IMR-90 (cell line): Measurements from ENCODE around the gene CIBAR2. TPM values are rescaled to one million over a fixed set of nuclear protein-coding genes. Genes with fewer than 3 reads are reported as not detected.
A peak's percentile ranks its signal among the peaks of the same experiment; 100 is the strongest.

Source experiments
- ATAC-seq: fragments of 200-7000 bp; cut with Tn5 transposase; 2 replicates; pipeline ENCODE4 v1.9.1; 2020; ENCODE audit warnings: low read depth, mild to moderate bottlenecking, moderate library complexity
- BruUV-seq: library from RNA; stranded (reverse); fragments of 400-500 nt; replicated peaks from 2 replicates; lab custom pipeline; 2021; lab: Mats Ljungman, UMichigan
- CTCF ChIA-PET: fragments of 300-600 bp; formaldehyde crosslinking; extraction: SDS; loops from one replicate; lab custom pipeline; 2021; ENCODE audit warnings: antibody characterized with exemption; lab: Yijun Ruan, JAX
- POLR2A ChIA-PET: fragments of 300-600 bp; sonication (Branson Sonifier 250); formaldehyde crosslinking; loops from one replicate; lab custom pipeline; 2022; ENCODE audit warnings: antibody characterized with exemption; ENCODE audit not compliant: unreplicated experiment; lab: Charles Lee
- DNase-seq: peaks from one replicate; pipeline ENCODE4 v3.0.0; 2013
- H2AFZ ChIP-seq: replicated peaks from 2 replicates; pipeline ENCODE3; 2013; ENCODE audit warnings: low read length, mild to moderate bottlenecking; ENCODE audit not compliant: poor library complexity
- H2AK5ac ChIP-seq: 2 replicates; pipeline ENCODE4 v1.6.1; 2013; ENCODE audit warnings: low read depth, low read length, inconsistent platforms
- H2AK9ac ChIP-seq: replicated peaks from 2 replicates; pipeline ENCODE3; 2013; ENCODE audit warnings: mild to moderate bottlenecking, low read depth, low read length, moderate library complexity; ENCODE audit not compliant: poor library complexity
- H2BK120ac ChIP-seq: 2 replicates; pipeline ENCODE4 v1.6.1; 2013; ENCODE audit warnings: low read depth, low read length, inconsistent platforms
- H2BK15ac ChIP-seq: 3 replicates; pipeline ENCODE4 v1.6.1; 2013; ENCODE audit warnings: low read depth, low read length, inconsistent platforms
- H2BK20ac ChIP-seq: 2 replicates; pipeline ENCODE4 v1.6.1; 2013; ENCODE audit warnings: low read depth, mild to moderate bottlenecking, inconsistent platforms, low read length, moderate library complexity
- H2BK5ac ChIP-seq: 2 replicates; pipeline ENCODE4 v1.6.1; 2013; ENCODE audit warnings: mild to moderate bottlenecking, low read depth, low read length, inconsistent platforms; ENCODE audit not compliant: poor library complexity, severe bottlenecking
- H3K14ac ChIP-seq: replicated peaks from 2 replicates; pipeline ENCODE4 v1.6.1; 2013; ENCODE audit warnings: low read depth, low read length, inconsistent platforms
- H3K18ac ChIP-seq: 2 replicates; pipeline ENCODE4 v1.6.1; 2013; ENCODE audit warnings: low read depth, low read length, control low read depth
- H3K23ac ChIP-seq: 2 replicates; pipeline ENCODE4 v1.6.1; 2013; ENCODE audit warnings: low read depth, low read length, inconsistent platforms
- H3K27ac ChIP-seq: 2 replicates; pipeline ENCODE4 v1.5.1; 2013; ENCODE audit warnings: mild to moderate bottlenecking, control low read depth, low read length; ENCODE audit not compliant: insufficient read depth
- H3K27me3 ChIP-seq: 2 replicates; pipeline ENCODE4 v1.6.1; 2013; ENCODE audit warnings: low read length; ENCODE audit not compliant: control insufficient read depth, insufficient read depth
- H3K36me3 ChIP-seq: 2 replicates; pipeline ENCODE4 v1.6.1; 2013; ENCODE audit warnings: low read length, mixed read lengths; ENCODE audit not compliant: control insufficient read depth, insufficient read depth
- H3K4ac ChIP-seq: 2 replicates; pipeline ENCODE4 v1.6.1; 2013; ENCODE audit warnings: low read depth, low read length, inconsistent platforms
- H3K4me1 ChIP-seq: 2 replicates; pipeline ENCODE4 v1.6.1; 2013; ENCODE audit warnings: low read length, mixed read lengths; ENCODE audit not compliant: control insufficient read depth, insufficient read depth
- H3K4me2 ChIP-seq: 2 replicates; pipeline ENCODE4 v1.6.1; 2013; ENCODE audit warnings: low read depth, mild to moderate bottlenecking, control low read depth, low read length, moderate library complexity
- H3K4me3 ChIP-seq: 2 replicates; pipeline ENCODE4 v1.5.1; 2013; ENCODE audit warnings: low read depth, mild to moderate bottlenecking, control low read depth, low read length, moderate library complexity; ENCODE audit not compliant: insufficient read depth
- H3K56ac ChIP-seq: 2 replicates; pipeline ENCODE4 v1.6.1; 2013; ENCODE audit warnings: low read length, inconsistent platforms; ENCODE audit not compliant: insufficient read depth; ENCODE audit errors: extremely low read depth
- H3K79me1 ChIP-seq, 2 experiments: 2 replicates each; pipeline ENCODE4 v1.6.1; 2013; ENCODE audit warnings: low read length in 2 of 2, inconsistent platforms in 1 of 2, low read depth in 1 of 2
- H3K9ac ChIP-seq: 2 replicates; pipeline ENCODE4 v1.6.1; 2013; ENCODE audit warnings: low read depth, low read length, control low read depth
- H3K9me1 ChIP-seq: 2 replicates; pipeline ENCODE4 v1.6.1; 2013; ENCODE audit warnings: low read length, inconsistent platforms; ENCODE audit not compliant: insufficient read depth
- H3K9me3 ChIP-seq: 2 replicates; pipeline ENCODE4 v1.6.1; 2013; ENCODE audit warnings: low read length; ENCODE audit not compliant: control insufficient read depth, insufficient read depth
- H4K20me1 ChIP-seq: 2 replicates; pipeline ENCODE4 v1.6.1; 2013; ENCODE audit warnings: low read length, inconsistent platforms; ENCODE audit not compliant: insufficient read depth
- H4K5ac ChIP-seq: 2 replicates; pipeline ENCODE4 v1.6.1; 2013; ENCODE audit warnings: mild to moderate bottlenecking, low read depth, low read length, control low read depth
- H4K8ac ChIP-seq, 2 experiments: 2 replicates each; pipeline ENCODE4 v1.6.1; 2013; ENCODE audit warnings: low read depth in 2 of 2, low read length in 2 of 2, control low read depth in 1 of 2, inconsistent platforms in 1 of 2
- H4K91ac ChIP-seq: 2 replicates; pipeline ENCODE4 v1.6.1; 2013; ENCODE audit warnings: low read depth, low read length, inconsistent platforms; ENCODE audit not compliant: insufficient read depth
- CEBPB ChIP-seq: IDR thresholded peaks from 2 replicates; pipeline ENCODE4 v1.6.1; 2012; ENCODE audit warnings: low read depth, low read length, improper control_type of control experiment
- CHD1 ChIP-seq: IDR thresholded peaks from 2 replicates; pipeline ENCODE4 v1.6.1; 2012; ENCODE audit warnings: low read depth, low read length, improper control_type of control experiment
- CTCF ChIP-seq: conservative IDR thresholded peaks from 2 replicates; pipeline ENCODE4 v1.5.1; 2012; ENCODE audit warnings: mild to moderate bottlenecking, low read depth, low read length, improper control_type of control experiment
- ELK1 ChIP-seq: fragments of 150-350 bp; IDR thresholded peaks from 2 replicates; pipeline ENCODE4 v1.6.1; 2016; ENCODE audit warnings: low read depth, mild to moderate bottlenecking, low read length, moderate library complexity, borderline replicate concordance
- FOS ChIP-seq: fragments of 150-350 bp; IDR thresholded peaks from 2 replicates; pipeline ENCODE4 v1.6.1; 2016; ENCODE audit warnings: low read depth, low read length
- MAFK ChIP-seq: IDR thresholded peaks from 2 replicates; pipeline ENCODE4 v1.6.1; 2012; ENCODE audit warnings: low read depth, low read length, improper control_type of control experiment
- RAD21 ChIP-seq: IDR thresholded peaks from 2 replicates; pipeline ENCODE4 v1.6.1; 2012; ENCODE audit warnings: low read length, improper control_type of control experiment
- RCOR1 ChIP-seq: IDR thresholded peaks from 2 replicates; pipeline ENCODE4 v1.6.1; 2012; ENCODE audit warnings: mild to moderate bottlenecking, low read length, improper control_type of control experiment; ENCODE audit not compliant: insufficient replicate concordance
- RFX5 ChIP-seq: IDR thresholded peaks from 2 replicates; pipeline ENCODE4 v1.8.0; 2012; ENCODE audit warnings: low read depth, mild to moderate bottlenecking, low read length, moderate library complexity
- SMC3 ChIP-seq: fragments of 150-350 bp; IDR thresholded peaks from 2 replicates; pipeline ENCODE4 v1.6.1; 2016; ENCODE audit warnings: low read depth, mild to moderate bottlenecking, antibody characterized with exemption, low read length, moderate library complexity
- USF2 ChIP-seq: fragments of 150-350 bp; IDR thresholded peaks from 2 replicates; pipeline ENCODE4 v1.6.1; 2017; ENCODE audit warnings: mild to moderate bottlenecking, antibody characterized with exemption, low read length, low read depth
- WGBS, 2 experiments: methylation state at CpG; one replicate each; pipeline versions ENCODE4 v1.1.5 to v1.1.7; 2013; ENCODE audit warnings: missing lambda C conversion rate in 2 of 2; ENCODE audit not compliant: insufficient read length in 1 of 2; ENCODE audit errors: extremely low coverage in 2 of 2; 5-methylcytosine and 5-hydroxymethylcytosine counted together
- dilution Hi-C: fragments of 300-500 bp; cut with HindIII; formaldehyde crosslinking; loops from one replicate; pipeline ENCODE4 v1.14.3; 2018; ENCODE audit warnings: low sequenced_read_pairs; ENCODE audit not compliant: unreplicated experiment
- in situ Hi-C: fragments of 300-500 bp; cut with MboI; formaldehyde crosslinking; loops from 3 replicates; pipeline ENCODE4 v1.14.3; 2019; ENCODE audit warnings: low sequenced_read_pairs, inconsistent platforms, mixed read lengths
- intact Hi-C: fragments of 100-400 bp; cut with micrococcal nuclease; formaldehyde crosslinking; loops from 2 replicates; pipeline ENCODE4 v1.10.0; 2022
- polyA plus RNA-seq, 3 experiments: library from polyadenylated mRNA; depleted of rRNA; stranded (reverse); fragments of >200 nt; gene quantifications; 2 replicates each; pipeline ENCODE4 v1.2.3, GENCODE V29; 2012; ENCODE audit warnings: low replicate concordance in 1 of 3
- total RNA-seq: library from RNA; depleted of rRNA; stranded (reverse); fragments of >200 nt; gene quantifications from 2 replicates; pipeline ENCODE4 v1.2.3, GENCODE V29; 2012

The CIBAR2 gene
- total and polyA plus RNA-seq, 2 of the 4 experiments (the other 2 are of a cell fraction): 0.18 to 0.24 TPM

GRCh38 chr16:85090181-85090580 is 22.1 kb downstream of the CIBAR2 start:
- peaks cover 2% of the 10 kb centered on the region; the same call in 1 of the 2 replicates for H3K4me1 ChIP-seq
- intact Hi-C loops: no loop called here
- no peak overlapping the region for H2AFZ ChIP-seq
- H3K4ac ChIP-seq: no peak overlapping the region
- no peaks in the 10 kb centered on the region for H3K9me1 ChIP-seq
- DNase-seq (peak; percentile 26), ATAC-seq (no peak)
- H4K5ac ChIP-seq: no peak overlapping the region
- no peak overlapping the region for H2AK5ac ChIP-seq
- no peaks in the 10 kb centered on the region for H3K79me1 ChIP-seq
- BruUV-seq: no TSS peak
- TF ChIP-seq SMC3: no peak
- no peak for TF ChIP-seq MAFK
- no peak for TF ChIP-seq RFX5
- no peak for TF ChIP-seq CEBPB
- no peak for TF ChIP-seq CTCF
- no peak for TF ChIP-seq RCOR1
- no peak for TF ChIP-seq USF2
- no peak for TF ChIP-seq FOS
- TF ChIP-seq CHD1: no peak
- TF ChIP-seq ELK1: no peak
- no peak for TF ChIP-seq RAD21
- no peak overlapping the region for H3K14ac ChIP-seq
- POLR2A ChIA-PET: no interaction called here
- no peak overlapping the region for H3K23ac ChIP-seq
- no peak overlapping the region for H4K91ac ChIP-seq
- no peak overlapping the region for H2BK5ac ChIP-seq
- H3K4me2 ChIP-seq: no peak overlapping the region
- no peak overlapping the region for H3K4me3 ChIP-seq
- no peak overlapping the region for H3K27ac ChIP-seq
- no peak overlapping the region for H2AK9ac ChIP-seq
- H3K18ac ChIP-seq: no peak overlapping the region
- CTCF ChIA-PET: no interaction called here
- no peaks in the 10 kb centered on the region for H3K9me3 ChIP-seq
- H4K8ac ChIP-seq: no peak overlapping the region
- no peak overlapping the region for H2BK120ac ChIP-seq
- no peak overlapping the region for H2BK20ac ChIP-seq
- in situ Hi-C loops: no loop called here
- H3K56ac ChIP-seq: no peak overlapping the region
- peaks cover 2% of the 10 kb centered on the region; the same call in 1 of the 2 replicates for H3K36me3 ChIP-seq
- H2BK15ac ChIP-seq: no peak overlapping the region
- no peak overlapping the region for H3K9ac ChIP-seq
- H4K20me1 ChIP-seq: no peaks in the 10 kb centered on the region
- WGBS, 2 experiments: 69% methylated on average over 8 of the region's 13 CpGs; no CpG with 5 or more reads in 1 of the 2 experiments
- dilution Hi-C loops: no loop called here
- peaks cover 11% of the 10 kb centered on the region for H3K27me3 ChIP-seq
